Measurements from ENCODE around the gene CLCN6. TPM values are rescaled to one million over a fixed set of nuclear protein-coding genes. Genes with fewer than 3 reads are reported as not detected.

The CLCN6 gene
- total and polyA plus RNA-seq, 2 of the 13 experiments (the other 11 are each of a cell fraction or from before 2014, with no cell fraction given), result 14.9 to 19.3 TPM

DNA sequence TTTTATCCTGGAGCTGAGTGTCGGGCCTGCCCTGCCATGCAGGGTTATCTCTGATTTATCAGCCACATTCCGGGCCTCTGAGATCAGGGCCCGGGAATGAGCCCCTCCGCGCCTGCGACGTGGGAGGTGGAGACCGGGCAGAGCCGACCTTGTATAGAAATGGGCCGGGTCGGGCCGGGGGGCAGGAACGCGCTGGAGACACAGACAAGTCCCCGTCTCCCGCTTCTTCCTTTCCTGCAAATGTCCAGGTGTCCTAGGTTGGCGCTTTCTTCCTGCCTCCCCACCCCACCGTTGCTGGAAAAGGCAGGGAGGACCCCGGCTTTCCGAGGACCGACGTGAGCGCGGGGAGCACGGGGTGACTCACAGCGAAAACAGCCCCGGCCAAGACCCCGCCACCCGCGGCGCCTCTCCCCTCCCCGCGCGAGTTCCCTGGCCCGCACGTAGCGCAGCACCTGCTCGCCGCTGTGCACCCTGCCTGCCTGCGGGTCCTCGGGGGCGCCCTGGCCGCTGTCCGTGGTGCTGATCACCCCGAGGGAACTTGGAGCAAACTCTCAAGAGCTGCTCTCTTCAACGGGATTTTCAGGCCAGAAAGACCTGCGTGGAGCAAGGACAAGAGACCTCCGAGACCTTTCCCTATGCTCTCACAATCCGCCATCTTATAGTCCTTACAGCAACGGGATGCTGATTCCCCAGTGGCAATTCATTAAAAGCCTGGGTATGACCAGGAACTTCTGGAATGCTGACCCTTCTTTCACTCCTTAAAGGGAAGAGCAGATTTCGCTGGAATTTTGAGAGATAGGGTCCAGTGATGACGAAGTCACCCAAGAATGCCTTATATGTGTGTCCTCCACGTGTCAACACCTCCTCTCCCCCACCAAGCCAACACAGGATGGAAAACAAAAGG lies 53.2 kb downstream of the CLCN6 start (continued):
- TF ChIP-seq ZNF276 (CRISPR knock-in tag; IDR thresholded peaks at IDR 0.05; ENCODE audit: low read depth), result peak; percentile 96
- TF ChIP-seq U2AF1 (optimal IDR thresholded peaks at IDR 0.05; ENCODE audit: low read depth, low read length), result no peak
- TF ChIP-seq ZNF746 (CRISPR knock-in tag; IDR thresholded peaks at IDR 0.05), result peak; percentile 43; the same call in 1 of the 2 replicates
- peak; percentile 96 for TF ChIP-seq ZNF441 (CRISPR knock-in tag; IDR thresholded peaks at IDR 0.05; ENCODE audit: borderline replicate concordance)
- TF ChIP-seq ATF7-NPFF (CRISPR knock-in tag; IDR thresholded peaks at IDR 0.05; ENCODE audit: low read depth), result peak; percentile 97
- peak; percentile 80; the same call in 1 of the 2 replicates for TF ChIP-seq CBFB (CRISPR knock-in tag; IDR thresholded peaks at IDR 0.05)
- no peak for TF ChIP-seq ZNF282 (IDR thresholded peaks at IDR 0.05; ENCODE audit: partially characterized antibody)
- peak; percentile 99 for TF ChIP-seq ZNF557 (CRISPR knock-in tag; IDR thresholded peaks at IDR 0.05)
- TF ChIP-seq PHF21A (CRISPR knock-in tag; IDR thresholded peaks at IDR 0.05), result 0 out of 2 replicates have a peak, but pooled peaks have one; percentile 38
- TF ChIP-seq PAXIP1 (CRISPR knock-in tag; conservative IDR thresholded peaks at IDR 0.05), result peak; percentile 47; the same call in 1 of the 2 replicates
- peak; percentile 87; the same call in 1 of the 2 replicates for TF ChIP-seq ZBTB3 (CRISPR knock-in tag; IDR thresholded peaks at IDR 0.05; ENCODE audit: borderline replicate concordance, low read depth)
- no peak for TF ChIP-seq RCOR2 (CRISPR knock-in tag; IDR thresholded peaks at IDR 0.05)
- TF ChIP-seq, protein P1, sequence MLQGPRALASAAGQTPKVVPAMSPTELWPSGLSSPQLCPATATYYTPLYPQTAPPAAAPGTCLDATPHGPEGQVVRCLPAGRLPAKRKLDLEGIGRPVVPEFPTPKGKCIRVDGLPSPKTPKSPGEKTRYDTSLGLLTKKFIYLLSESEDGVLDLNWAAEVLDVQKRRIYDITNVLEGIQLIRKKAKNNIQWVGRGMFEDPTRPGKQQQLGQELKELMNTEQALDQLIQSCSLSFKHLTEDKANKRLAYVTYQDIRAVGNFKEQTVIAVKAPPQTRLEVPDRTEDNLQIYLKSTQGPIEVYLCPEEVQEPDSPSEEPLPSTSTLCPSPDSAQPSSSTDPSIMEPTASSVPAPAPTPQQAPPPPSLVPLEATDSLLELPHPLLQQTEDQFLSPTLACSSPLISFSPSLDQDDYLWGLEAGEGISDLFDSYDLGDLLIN (CRISPR knock-in tag; IDR thresholded peaks at IDR 0.05; ENCODE audit: borderline replicate concordance), result peak; percentile 87; the same call in 1 of the 2 replicates
- TF ChIP-seq ZNF740 (CRISPR knock-in tag; IDR thresholded peaks at IDR 0.05), result peak; percentile 84; the same call in 1 of the 2 replicates
- 0 out of 2 replicates have a peak, but pooled peaks have one; percentile 51 for TF ChIP-seq ZNF644 (CRISPR knock-in tag; IDR thresholded peaks at IDR 0.05; ENCODE audit: low read depth)
- no peak for TF ChIP-seq ELF4 (CRISPR knock-in tag; IDR thresholded peaks at IDR 0.05; ENCODE audit: borderline replicate concordance)
- TF ChIP-seq ZNF800 (CRISPR knock-in tag; IDR thresholded peaks at IDR 0.05), result peak; percentile 94
- peak; percentile 99 for TF ChIP-seq ZNF883 (CRISPR knock-in tag; IDR thresholded peaks at IDR 0.05; ENCODE audit: not compliant biosample characterization)
- peak; percentile 98 for TF ChIP-seq ZNF607 (CRISPR knock-in tag; IDR thresholded peaks at IDR 0.05; ENCODE audit: borderline replicate concordance)
- TF ChIP-seq SSRP1 (CRISPR knock-in tag; IDR thresholded peaks at IDR 0.05), result no peak

All from HepG2 (cell line).